ENCODE results near the gene PEX26.

DNA sequence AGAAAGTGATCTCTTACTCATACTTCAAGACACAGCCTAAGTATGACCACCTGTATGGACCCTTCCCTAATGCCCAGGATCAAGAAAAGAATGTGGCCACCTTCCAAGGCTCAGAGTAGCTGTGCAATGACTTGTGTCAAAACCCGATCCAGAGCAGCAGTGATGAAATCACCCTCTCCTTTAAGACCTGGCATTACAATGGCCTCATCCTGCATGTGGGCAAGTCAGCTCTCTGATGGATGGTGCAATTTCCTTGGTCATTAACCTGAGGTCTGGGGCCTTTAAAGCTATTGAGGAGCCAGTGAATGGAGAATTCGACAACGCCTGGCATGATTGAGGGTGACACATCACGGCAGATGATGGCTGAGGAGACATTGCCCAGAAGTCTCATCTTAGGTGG, 23.7 kb downstream of the PEX26 start:
- no peak for TF ChIP-seq CTCF (optimal IDR thresholded peaks at IDR 0.05 in 1 of 3, IDR thresholded peaks at IDR 0.05 in 1 of 3, conservative IDR thresholded peaks at IDR 0.05 in 1 of 3; ENCODE audit: extremely low read depth in 1 of 3, insufficient read depth in 2 of 3, low read length in 3 of 3)
- TF ChIP-seq EZH2 (IDR thresholded peaks at IDR 0.05; ENCODE audit: low read length) = no peak

Measured in keratinocyte (primary cell).